HCT116 (cell line): Measurements from ENCODE around the gene NSUN4. TPM values are rescaled to one million over a fixed set of nuclear protein-coding genes. Genes with fewer than 3 reads are reported as not detected.

Experiments used
- ATAC-seq: fragments of 200-7000 bp; cut with Tn5 transposase; 2 replicates; pipeline ENCODE4 v1.9.1; 2020; ENCODE audit warnings: mild to moderate bottlenecking, moderate library complexity
- BruUV-seq: library from RNA; stranded (reverse); fragments of 400-500 nt; replicated peaks from 2 replicates; lab custom pipeline; 2021; lab: Mats Ljungman, UMichigan
- CTCF ChIA-PET: fragments of 300-600 bp; sonication (Branson Sonifier 250); formaldehyde crosslinking; loops from one replicate; lab custom pipeline; 2021; ENCODE audit warnings: antibody characterized with exemption; lab: Charles Lee
- POLR2A ChIA-PET: fragments of 300-600, 350-600 bp; sonication (Branson Sonifier 250); formaldehyde crosslinking; loops from one replicate; lab custom pipeline; 2021; ENCODE audit warnings: antibody characterized with exemption; lab: Charles Lee
- RAD21 ChIA-PET, 2 experiments: fragments of 300-600 bp; sonication (Branson Sonifier 250); formaldehyde crosslinking; loops; one replicate each; lab custom pipeline; 2023; ENCODE audit warnings: low total read pairs in 2 of 2; ENCODE audit not compliant: uncharacterized antibody in 2 of 2, unreplicated experiment in 2 of 2, low non-redundant PET in 1 of 2; lab: Charles Lee
- DNase-seq: peaks from one replicate; pipeline ENCODE4 v3.0.0-alpha.2; 2010; ENCODE audit warnings: low read depth, low spot score
- H2AFZ ChIP-seq: fragments of 200-600 bp; shearing (Covaris generic), sonication (generic); 2 replicates; pipeline ENCODE4 v1.6.1; 2017; ENCODE audit warnings: low read depth, mixed run types, mixed read lengths, antibody characterized with exemption, low read length; ENCODE audit not compliant: poor library complexity, severe bottlenecking
- H3K27ac ChIP-seq: 2 replicates; pipeline ENCODE4 v1.5.1; 2012; ENCODE audit warnings: low read depth, low read length
- H3K27me3 ChIP-seq: fragments of 200-600 bp; sonication (generic); 2 replicates; pipeline ENCODE4 v1.6.1; 2016; ENCODE audit warnings: mixed run types, low read length, mixed read lengths; ENCODE audit not compliant: insufficient read depth
- H3K36me3 ChIP-seq, 2 experiments: fragments of 200-500 bp in 1 of 2; fragments of 200-600 bp in 1 of 2; sonication (Bioruptor generic) in 1 of 2; sonication (generic) in 1 of 2; 2 replicates each; pipeline versions ENCODE4 v1.5.1 to v1.6.1; 2014 to 2016; ENCODE audit warnings: low read length in 2 of 2, inconsistent platforms in 1 of 2, mixed read lengths in 1 of 2, mixed run types in 1 of 2; ENCODE audit not compliant: insufficient read depth in 2 of 2, control insufficient read depth in 1 of 2
- H3K4me1 ChIP-seq, 2 experiments: fragments of 200-600 bp in 1 of 2; sonication (generic) in 1 of 2; 2 replicates each; pipeline versions ENCODE4 v1.5.1 to v1.6.1; 2012 to 2017; ENCODE audit warnings: low read length in 2 of 2, inconsistent platforms in 1 of 2, mild to moderate bottlenecking in 1 of 2, mixed read lengths in 1 of 2, mixed run types in 1 of 2, moderate library complexity in 1 of 2; ENCODE audit not compliant: insufficient read depth in 2 of 2, control insufficient read depth in 1 of 2
- H3K4me2 ChIP-seq: fragments of 200-600 bp; sonication (generic); 2 replicates; pipeline ENCODE4 v1.6.1; 2017; ENCODE audit warnings: mixed run types, low read length, mixed read lengths
- H3K4me3 ChIP-seq, 2 experiments: fragments of 200-600 bp in 1 of 2; sonication (generic) in 1 of 2; replicated peaks in 1 of 2; 2 replicates each; pipeline ENCODE4 v1.5.1; 2011 to 2016; ENCODE audit warnings: low read length in 2 of 2, control low read depth in 1 of 2, low read depth in 1 of 2, mild to moderate bottlenecking in 1 of 2, mixed read lengths in 1 of 2, mixed run types in 1 of 2
- H3K79me2 ChIP-seq: fragments of 200-600 bp; sonication (generic); 2 replicates; pipeline ENCODE4 v1.6.1; 2017; ENCODE audit warnings: mild to moderate bottlenecking, mixed run types, low read length, moderate library complexity, mixed read lengths; ENCODE audit not compliant: insufficient read depth
- H3K9ac ChIP-seq: fragments of 200-600 bp; sonication (generic); 2 replicates; pipeline ENCODE4 v1.6.1; 2016; ENCODE audit warnings: low read length, mixed read lengths
- H3K9me2 ChIP-seq: fragments of 200-600 bp; sonication (generic), shearing (Covaris generic); 2 replicates; pipeline ENCODE4 v1.6.1; 2017; ENCODE audit warnings: mixed run types, mild to moderate bottlenecking, moderate library complexity; ENCODE audit not compliant: insufficient read depth
- H3K9me3 ChIP-seq, 2 experiments: fragments of 200-500 bp in 1 of 2; fragments of 200-600 bp in 1 of 2; sonication (Bioruptor generic) in 1 of 2; sonication (generic) in 1 of 2; 2 replicates each; pipeline ENCODE4 v1.6.1; 2014 to 2017; ENCODE audit warnings: low read length in 2 of 2, mixed read lengths in 2 of 2, inconsistent platforms in 1 of 2, low read depth in 1 of 2, mild to moderate bottlenecking in 1 of 2, mixed run types in 1 of 2, moderate library complexity in 1 of 2; ENCODE audit not compliant: control insufficient read depth in 1 of 2, insufficient read depth in 1 of 2
- H4K20me1 ChIP-seq: fragments of 200-600 bp; sonication (generic), shearing (Covaris generic); 2 replicates; pipeline ENCODE4 v1.6.1; 2017; ENCODE audit warnings: mixed run types, mild to moderate bottlenecking, moderate library complexity; ENCODE audit not compliant: insufficient read depth
- SP1 ChIP-seq: IDR thresholded peaks from 2 replicates; pipeline ENCODE4 v1.6.1; 2012; ENCODE audit warnings: low read depth
- SRF ChIP-seq: IDR thresholded peaks from 2 replicates; pipeline ENCODE4 v1.6.1; 2012; ENCODE audit warnings: low read depth
- intact Hi-C: fragments of 100-400 bp; cut with micrococcal nuclease; formaldehyde crosslinking; loops from 2 replicates; pipeline ENCODE4 v1.10.0; 2022
- total RNA-seq: library from RNA; stranded (reverse); gene quantifications from one replicate; pipeline ENCODE4 v1.2.1, GENCODE V29; 2021; ENCODE audit not compliant: unreplicated experiment
- TF ChIP-seq, protein P1 (sequence below), 3 experiments: fragments of 200-600 bp in 1 of 3; sonication (generic) in 1 of 3; IDR thresholded peaks in 2 of 3; conservative IDR thresholded peaks in 1 of 3; 2 replicates each; pipeline ENCODE4 v1.5.1; 2012 to 2017; ENCODE audit warnings: low read depth in 2 of 3, low read length in 2 of 3, antibody characterized with exemption in 1 of 3, borderline replicate concordance in 1 of 3, control low read depth in 1 of 3, mild to moderate bottlenecking in 1 of 3, mixed read lengths in 1 of 3, mixed run types in 1 of 3, moderate library complexity in 1 of 3; ENCODE audit not compliant: insufficient read depth in 1 of 3
- TF ChIP-seq, protein P2 (sequence below): IDR thresholded peaks from 2 replicates; pipeline ENCODE4 v1.6.1; 2012

Gene NSUN4
- total RNA-seq, 1 experiment from 2014 or later: 27.8 TPM

- Histone ChIP-seq H3K36me3 (peaks cover 12 to 13% of the 10 kb centered on the region in 2 experiments; a peak in 3 of 4 replicates), H3K4me1 (peaks cover 18 to 35% of the 10 kb centered on the region in 2 experiments), H3K4me3 (peak overlapping the region; percentile 75 to 83; a peak in 3 of 4 replicates), H2AFZ (no peak overlapping the region), H4K20me1 (no peaks in the 10 kb centered on the region), H3K27me3 (no peaks in the 10 kb centered on the region)
- BruUV-seq: no TSS peak
- DNase-seq: no peak
- CTCF ChIA-PET: interaction anchor here (1.2 kb wide), 1 partner anchor 9 kb away, joined by 4 read pairs; no protein-coding TSS in a partner anchor
- POLR2A ChIA-PET: interaction anchor here (1.7 kb wide), 1 partner anchor 8 kb away, joined by 4 read pairs; no protein-coding TSS in a partner anchor
- TF ChIP-seq, protein P1, sequence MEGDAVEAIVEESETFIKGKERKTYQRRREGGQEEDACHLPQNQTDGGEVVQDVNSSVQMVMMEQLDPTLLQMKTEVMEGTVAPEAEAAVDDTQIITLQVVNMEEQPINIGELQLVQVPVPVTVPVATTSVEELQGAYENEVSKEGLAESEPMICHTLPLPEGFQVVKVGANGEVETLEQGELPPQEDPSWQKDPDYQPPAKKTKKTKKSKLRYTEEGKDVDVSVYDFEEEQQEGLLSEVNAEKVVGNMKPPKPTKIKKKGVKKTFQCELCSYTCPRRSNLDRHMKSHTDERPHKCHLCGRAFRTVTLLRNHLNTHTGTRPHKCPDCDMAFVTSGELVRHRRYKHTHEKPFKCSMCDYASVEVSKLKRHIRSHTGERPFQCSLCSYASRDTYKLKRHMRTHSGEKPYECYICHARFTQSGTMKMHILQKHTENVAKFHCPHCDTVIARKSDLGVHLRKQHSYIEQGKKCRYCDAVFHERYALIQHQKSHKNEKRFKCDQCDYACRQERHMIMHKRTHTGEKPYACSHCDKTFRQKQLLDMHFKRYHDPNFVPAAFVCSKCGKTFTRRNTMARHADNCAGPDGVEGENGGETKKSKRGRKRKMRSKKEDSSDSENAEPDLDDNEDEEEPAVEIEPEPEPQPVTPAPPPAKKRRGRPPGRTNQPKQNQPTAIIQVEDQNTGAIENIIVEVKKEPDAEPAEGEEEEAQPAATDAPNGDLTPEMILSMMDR (IDR thresholded peaks at IDR 0.05 in 2 of 3, conservative IDR thresholded peaks at IDR 0.05 in 1 of 3; ENCODE audit: borderline replicate concordance in 1 of 3, insufficient read depth in 1 of 3, low read depth in 2 of 3, low read length in 2 of 3): peak in 2 of 3 experiments; percentile 40 to 45; a peak in 4 of 6 replicates
- TF ChIP-seq, protein P2, sequence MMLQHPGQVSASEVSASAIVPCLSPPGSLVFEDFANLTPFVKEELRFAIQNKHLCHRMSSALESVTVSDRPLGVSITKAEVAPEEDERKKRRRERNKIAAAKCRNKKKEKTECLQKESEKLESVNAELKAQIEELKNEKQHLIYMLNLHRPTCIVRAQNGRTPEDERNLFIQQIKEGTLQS: no peak
- TF ChIP-seq SP1: no peak
- TF ChIP-seq SRF: no peak
- TF ChIP-seq, all 23 proteins: peak for 1
- peak overlapping the region; percentile 97; the same call in 1 of the 2 replicates for H3K27ac ChIP-seq
- no peaks in the 10 kb centered on the region for H3K9me2 ChIP-seq
- H3K9me3 ChIP-seq: no peaks in the 10 kb centered on the region
- H3K4me2 ChIP-seq: peak overlapping the region; percentile 90
- no peak for ATAC-seq
- intact Hi-C loops: no loop called here
- H3K9ac ChIP-seq: no peak overlapping the region; the same call in 1 of the 2 replicates
- RAD21 ChIA-PET: no interaction called here
- peaks cover 34% of the 10 kb centered on the region for H3K79me2 ChIP-seq
These were observed 1.6 kb downstream of the NSUN4 start for GRCh38 chr1:46342084-46342656.
